Activated CD4-positive, CD25-positive, alpha-beta regulatory T cell treated with anti-CD3 and anti-CD28 coated beads, Interleukin-2, amount 50 U/mL, for 72 hours (primary cell): ENCODE measurements around the gene SBNO1.
"Not testable (repeated sequence)": the region's sequence is repeated elsewhere in the genome, so short reads cannot be mapped to it uniquely, and the experiment has no call there.

Experiments
- DNase-seq: peaks from one replicate; pipeline ENCODE4 v3.0.0; 2021

SBNO1 gene

DNA sequence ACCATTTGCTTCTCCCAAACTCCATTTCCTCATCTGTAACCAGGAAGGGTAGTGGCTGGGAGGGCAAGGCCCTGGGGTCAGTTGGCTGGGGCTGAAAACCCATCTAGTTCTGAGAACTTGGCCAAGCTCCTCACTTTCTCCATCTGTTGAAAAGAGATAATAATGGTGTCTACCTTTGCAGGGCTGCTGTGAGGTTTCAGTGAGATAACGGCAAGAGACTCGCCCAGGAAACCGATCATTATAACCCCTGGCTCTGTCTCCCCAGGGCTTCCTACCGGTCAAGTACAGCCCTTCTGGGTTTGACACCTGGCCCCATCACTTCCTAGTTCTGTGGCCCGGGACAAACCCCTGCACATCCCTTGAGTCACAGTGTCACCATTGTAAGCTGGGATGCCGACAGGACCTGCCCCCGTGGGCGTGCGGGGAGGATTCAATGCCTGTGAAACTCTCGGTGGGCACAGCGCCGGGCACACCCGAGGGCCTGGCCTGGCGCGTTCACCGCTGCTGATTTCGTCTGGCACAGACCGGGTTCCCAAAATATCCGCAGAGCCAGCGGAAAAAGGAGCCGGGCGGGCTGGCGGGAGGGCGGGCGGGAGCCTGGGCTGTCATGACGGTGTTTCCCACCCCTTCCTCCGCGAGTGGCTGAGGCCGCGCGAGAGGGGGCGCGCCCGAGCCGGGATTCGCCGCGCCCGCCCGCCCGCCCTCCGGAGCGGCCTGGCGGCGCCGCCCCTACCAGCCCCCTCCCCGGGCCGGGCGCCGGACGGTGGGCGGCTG, 23.7 kb upstream of the SBNO1 start:
- peak; percentile 70 for DNase-seq

DNA sequence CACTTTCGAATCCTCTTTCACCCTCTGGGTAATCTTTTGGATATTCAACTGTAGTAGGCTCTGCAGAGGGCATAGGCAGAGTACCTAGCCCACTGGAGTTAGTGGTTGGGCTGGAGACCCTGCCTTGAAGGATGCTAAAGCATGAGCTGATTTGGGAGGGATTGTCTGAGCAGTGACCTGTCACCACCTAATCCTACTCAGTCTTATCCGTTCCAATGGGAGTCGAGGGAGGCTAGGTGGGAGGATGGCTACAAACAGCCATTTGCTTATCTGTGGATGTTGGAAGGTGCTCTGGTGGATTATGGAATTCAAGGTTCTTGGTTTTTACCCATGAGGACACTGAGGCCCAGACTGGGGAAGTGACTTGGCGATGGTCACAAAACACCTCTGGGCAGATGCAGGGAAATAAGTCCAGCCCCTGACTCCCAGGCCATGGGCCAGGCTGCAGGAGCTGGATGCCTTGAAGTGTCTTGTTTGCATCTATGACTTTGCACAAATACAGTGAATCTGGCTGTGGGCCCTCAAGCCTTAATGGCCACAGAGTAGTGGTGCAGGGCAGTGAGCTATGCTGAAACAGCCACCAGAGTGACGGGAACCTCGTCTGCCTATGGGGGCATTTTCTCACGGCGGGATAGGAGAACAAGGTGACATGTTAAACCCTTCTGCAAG, 23.0 kb upstream of the SBNO1 start:
- DNase-seq, result no peak

DNA sequence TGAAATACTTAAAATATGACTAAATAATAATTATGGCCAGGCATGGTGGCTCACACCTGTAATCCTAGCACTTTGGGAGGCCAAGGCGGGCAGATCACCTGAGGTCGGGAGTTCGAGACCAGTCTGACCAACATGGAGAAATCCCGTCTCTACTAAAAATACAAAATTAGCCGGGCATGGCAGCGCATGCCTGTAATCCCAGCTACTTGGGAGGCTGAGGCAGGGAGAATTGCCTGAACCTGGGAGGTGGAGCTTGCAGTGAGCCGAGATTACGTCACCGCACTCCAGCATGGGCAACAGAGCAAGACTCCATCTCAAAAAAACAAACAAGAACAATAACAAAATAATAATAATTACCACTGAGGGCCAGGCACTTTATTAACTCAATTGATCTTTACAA, 20.9 kb upstream of the SBNO1 start:
- not testable (repeated sequence) for DNase-seq

DNA sequence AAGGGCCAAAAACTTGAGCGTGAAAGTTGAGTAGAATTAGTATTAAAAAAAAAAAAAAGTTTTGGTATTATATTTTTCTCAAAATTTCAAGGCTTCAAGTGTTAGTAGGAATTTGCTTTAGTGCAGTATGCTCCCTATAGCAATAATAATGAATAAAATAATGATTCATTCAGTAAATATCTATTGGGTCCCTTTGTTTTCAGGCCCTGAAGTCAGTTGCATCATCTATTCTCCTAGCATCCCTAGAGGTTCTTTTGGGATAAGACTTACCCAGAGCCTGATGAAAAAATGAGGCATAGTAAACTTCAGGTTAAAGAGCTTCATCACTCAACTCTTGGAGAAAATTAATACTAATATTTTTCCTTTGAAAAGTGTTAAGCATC, 20.3 kb upstream of the SBNO1 start:
- no peak for DNase-seq

DNA sequence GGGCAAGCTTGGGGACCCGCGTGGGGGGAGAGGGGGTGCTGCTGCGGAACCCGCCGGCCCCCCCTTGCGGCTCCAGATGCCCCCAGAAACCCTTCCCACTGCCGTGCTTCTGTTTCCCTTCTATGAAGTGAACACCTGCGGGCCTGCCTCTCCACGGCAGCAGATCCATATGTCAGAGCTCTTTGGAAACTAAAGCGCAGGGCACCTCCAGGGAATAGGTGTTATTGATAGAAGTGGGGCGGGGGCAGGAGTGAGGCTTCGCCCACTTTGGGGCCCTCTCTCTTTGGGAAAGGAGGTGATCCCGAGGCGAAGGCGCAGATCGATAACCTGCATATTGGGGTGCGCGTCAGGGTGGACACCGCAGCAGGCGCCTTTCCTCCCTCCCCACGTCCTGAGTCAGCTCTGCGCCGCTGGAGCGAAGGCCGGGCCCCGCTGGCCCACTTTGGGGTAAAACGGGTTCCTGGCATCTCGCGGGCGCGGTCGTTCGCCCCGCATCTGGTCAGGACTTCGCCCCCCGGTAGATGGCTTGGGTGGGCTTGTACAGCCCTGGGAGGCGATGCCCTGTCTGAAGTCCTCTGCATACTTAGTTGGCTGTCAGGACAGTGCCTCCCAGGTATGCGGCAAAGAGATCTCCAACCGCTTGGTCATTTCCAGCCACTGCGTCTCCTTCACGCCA, 19.8 kb upstream of the SBNO1 start:
- DNase-seq, result peak; percentile 45

DNA sequence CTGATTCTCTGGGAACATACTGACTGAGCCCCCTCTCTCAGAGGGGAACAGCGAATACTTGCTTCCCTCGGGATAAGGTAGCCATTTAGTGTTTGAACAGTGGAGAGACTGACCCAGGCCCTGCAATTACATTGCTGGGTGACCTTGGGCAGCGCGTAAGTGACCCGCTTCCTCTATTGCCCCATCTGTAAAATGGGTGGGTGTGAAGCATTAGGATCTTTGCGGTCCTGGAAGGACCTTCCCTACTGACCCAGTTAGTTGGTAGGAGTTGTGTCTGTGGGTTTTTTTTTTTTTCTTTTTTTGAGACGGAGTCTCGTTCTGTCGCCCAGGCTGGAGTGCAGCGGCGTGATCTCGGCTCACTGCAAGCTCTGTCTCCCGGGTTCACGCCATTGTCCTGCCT, 18.0 kb upstream of the SBNO1 start:
- no peak for DNase-seq

DNA sequence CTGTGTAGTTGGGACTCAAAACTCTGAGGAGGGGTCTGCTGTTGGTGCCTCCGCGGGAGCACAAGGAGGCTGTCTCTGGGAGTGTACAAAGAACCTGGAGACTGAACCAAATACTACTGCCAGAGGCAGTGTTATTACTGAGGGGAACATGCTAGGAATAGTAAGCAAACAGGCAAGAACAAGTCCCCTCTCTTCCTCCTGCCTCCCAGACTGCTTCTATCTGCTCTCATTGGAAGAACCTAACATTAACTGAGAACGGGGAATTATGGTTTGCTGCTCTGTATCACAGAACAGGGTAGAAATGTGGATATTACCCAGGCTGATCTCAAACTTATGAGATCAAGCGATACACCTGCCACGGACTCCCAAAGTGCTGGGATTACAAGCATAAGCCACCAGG, 14.7 kb upstream of the SBNO1 start:
- no peak for DNase-seq

DNA sequence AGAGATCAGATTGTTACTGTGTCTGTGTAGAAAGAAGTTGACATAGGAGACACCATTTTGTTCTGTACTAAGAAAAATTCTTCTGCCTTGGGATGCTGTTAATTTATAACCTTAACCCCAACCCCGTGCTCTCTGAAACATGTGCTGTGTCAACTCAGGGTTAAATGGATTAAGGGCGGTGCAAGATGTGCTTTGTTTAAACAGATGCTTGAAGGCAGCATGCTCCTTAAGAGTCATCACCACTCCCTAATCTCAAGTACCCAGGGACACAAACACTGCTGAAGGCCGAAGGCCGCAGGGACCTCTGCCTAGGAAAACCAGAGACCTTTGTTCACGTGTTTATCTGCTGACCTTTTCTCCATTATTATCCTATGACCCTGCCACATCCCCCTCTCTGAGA, 7.8 kb upstream of the SBNO1 start:
- DNase-seq, result not testable (repeated sequence)

DNA sequence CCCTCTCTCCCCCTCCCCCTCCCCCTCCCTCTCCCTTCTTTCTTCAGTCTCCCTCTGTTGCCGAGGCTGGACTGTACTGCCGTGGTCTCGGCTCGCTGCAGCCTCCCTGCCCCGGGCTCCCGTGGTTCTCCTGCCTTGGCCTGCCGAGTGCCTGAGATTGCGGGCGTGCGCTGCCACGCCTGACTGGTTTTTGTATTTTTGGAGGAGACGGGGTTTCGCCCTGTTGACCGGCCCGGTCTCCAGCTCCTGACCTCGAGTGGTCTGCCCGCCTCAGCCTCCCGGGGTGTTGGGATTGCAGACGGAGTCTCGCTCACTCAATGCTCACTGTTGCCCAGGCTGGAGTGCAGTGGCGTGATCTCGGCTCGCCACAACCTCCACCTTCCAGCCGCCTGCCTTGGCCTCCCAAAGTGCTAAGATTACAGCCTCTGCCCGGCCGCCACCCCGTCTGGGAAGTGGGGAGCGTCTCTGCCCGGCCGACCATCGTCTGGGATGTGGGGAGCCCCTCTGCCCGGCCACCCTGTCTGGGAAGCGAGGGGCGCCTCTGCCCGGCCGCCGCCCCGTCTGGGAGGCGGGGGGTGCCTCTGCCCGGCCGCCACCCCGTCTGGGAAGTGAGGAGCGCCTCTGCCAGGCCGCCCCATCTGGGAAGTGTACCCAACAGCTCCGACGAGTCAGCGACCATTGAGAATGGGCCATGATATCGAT, 7.2 kb upstream of the SBNO1 start:
- not testable (repeated sequence) for DNase-seq

DNA sequence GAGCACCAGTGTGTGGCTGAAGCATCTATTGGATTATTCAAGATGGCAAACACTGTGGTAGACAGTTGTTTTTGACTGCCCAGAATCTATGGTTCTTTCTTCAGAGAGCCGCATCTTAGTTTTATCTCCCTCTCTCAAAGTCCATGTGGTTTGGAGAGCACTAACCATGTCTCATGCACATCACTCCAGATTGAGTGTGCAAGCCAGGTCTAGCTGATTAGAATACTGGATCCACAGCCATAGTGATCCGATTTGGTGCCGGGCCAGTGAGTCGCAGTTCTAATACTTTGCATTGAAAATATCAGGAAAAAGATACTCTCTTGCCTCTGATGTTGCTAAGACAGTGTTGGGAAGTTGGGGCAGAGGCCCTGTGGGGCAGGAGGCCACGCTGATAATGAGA, 4.6 kb upstream of the SBNO1 start:
- no peak for DNase-seq

DNA sequence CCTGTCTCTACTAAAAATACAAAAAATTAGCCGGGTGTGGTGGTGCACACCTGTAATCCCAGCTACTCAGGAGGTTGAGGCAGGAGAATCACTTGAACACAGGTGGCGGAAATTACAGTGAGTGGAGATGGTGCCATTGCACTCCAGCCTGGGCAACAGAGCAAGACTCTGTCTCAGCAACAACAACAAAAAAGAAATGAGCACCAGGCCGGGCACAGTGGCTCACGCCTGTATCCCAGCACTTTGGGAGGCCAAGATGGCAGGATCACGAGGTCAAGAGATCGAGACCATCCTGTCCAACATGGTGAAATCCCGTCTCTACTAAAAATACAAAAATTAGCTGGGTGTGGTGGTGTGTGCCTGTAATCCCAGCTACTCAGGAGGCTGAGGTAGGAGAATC, 3.8 kb upstream of the SBNO1 start:
- DNase-seq, result not testable (repeated sequence)

DNA sequence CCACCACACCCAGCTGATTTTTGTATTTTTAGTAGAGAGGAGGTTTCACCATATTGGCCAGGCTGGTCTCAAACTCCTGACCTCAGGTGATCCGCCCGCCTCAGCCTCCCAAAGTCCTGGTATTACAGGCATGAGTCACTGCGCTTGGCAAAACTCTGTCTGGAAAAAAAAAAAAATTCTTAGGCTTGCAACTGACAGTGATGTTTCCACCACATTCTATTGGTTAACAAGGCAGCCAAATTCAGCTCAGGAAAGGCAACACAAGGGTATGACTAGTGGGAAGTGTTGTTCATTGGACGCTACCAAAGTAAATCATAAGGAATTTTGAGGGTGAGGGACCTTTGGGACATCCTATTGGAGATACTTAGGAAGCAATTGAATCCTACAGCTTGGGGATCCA, 2.9 kb upstream of the SBNO1 start:
- DNase-seq, result no peak

DNA sequence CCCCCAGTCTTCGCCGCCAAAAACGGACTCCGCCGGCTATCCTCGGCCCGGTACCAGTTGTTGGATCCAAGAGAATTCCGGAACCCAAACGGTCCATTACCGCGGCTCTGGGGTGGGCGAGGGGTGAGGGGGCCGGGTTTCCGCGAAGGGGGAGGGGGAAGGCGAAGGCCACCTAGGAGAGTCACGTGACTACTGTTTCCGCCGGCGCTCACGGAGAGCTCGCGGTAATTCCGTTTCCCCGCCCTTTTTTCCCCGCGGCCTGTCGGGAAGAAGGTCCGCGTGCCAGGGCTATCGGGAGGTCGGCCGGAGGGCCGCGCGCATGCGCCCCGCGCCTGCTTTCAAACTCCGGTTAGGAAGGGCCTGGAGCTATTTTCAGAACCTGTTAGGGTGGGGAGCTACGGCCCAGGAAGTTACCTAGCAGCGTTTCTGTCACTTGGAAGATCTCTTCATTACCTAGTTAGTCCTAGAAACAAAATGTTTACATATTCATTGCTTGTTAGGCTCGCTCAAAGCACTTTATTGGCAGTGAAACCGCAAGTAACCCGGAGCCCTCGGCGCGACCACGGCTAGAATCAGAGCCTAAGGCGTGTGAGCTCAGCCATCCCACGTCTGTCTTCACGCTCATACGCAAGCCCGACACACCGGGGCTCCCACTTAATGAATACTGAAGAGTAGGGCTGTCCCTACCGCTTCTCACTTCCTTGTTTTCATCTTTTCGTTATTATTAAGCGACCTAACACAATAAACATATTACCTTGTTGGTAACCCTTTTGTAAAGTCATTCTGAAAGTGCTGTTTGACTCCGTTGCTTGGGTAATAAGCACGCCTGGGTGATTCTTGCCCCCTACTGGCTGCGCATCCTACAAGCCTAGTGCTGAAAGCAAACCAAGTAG, 624 bp upstream of the SBNO1 start:
- DNase-seq, result peak; percentile 95

DNA sequence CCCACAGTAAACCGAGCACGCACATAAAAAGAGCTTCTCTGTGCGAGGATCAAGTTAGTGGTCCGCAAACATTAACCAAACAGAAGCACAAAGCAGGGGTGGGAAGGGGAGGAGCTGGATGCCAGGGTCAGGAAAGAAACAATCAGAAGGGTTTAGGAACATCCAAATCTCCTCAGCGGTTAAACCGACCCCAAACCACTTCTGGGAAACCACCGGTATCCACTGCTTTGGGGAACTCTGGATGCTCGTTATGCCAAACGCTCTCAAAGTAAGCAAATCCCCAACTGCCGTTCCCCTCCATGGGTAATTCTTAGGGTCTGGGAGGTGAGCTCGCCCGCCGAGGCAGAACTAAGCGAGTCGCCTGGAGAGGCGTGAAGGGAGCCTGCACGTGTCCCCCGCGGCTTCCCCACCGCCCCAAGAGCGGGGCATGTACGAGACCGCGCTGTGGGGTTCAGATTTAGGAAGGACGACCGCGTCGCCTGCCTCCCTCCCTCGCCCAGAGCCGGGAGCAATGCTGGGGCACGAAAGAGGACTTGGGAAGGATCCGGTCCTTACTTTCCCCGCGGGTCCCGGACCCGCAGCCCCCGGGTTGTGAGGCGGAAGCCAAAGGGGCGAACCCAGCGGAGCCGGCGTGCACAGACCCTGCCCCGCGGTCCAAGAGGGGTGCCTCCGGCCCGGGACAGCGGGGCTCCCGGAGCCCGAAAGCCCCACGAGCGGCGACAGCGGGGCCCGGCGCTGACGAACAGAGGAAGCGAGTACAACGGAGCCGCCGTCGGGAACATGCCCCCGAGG, 711 bp downstream of the SBNO1 start:
- peak; percentile 54 for DNase-seq

DNA sequence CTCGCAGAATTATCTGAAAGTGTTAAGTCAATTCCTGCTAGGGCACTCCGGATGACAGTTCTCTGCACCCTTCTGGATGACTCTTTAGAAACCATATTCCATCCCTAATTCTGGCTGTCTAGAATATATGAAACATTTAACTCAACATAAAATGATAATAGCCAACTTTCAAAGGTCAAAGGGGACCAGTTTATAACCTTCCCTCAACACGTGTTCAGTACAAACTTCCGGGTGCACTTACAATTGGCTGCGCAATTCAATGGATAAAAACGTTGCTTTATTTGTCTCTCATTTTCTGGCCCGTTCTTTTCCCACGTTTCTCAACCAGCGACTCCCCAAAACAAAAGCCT, 1.3 kb downstream of the SBNO1 start:
- DNase-seq, result no peak

DNA sequence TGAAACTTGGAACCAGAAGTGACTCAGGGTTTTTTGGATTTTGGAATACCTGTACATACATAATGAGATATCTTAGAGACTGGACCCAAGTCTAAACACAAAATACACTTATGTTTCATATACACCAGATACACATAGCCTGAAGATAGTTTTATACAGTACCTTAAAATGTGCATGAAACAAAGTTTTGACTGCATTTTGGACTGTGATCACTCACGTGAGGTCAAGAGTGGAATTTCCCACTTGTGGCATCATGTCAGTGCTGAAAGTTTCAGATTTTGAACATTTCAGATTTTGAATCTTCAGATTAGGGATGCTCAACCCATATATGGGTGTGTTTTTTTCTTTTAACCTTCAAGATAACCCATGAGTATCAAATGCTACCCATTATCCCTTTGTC, 6.6 kb downstream of the SBNO1 start:
- no peak for DNase-seq

DNA sequence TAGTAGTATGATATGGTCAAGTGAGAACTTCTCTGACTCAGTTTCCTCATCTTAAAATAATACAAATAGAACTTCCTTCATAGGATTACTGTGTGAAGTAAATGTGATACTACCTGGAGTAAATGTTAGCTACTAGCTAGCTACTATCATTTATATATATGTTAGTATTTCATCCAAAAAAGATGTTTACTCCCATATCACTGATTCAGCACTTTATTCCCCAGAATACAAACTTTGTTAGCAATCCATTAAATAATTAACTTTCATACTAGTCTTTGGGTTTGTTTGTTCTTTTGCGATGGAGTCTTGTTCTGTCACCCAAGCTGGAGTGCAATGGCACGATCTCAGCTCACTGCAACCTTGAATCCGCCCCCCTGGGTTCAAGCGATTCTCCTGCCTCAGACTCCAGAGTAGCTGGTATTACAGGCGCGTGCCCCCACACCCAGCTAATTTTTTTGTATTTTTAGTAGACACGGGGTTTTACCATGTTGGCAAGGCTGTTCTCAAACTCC, 8.4 kb downstream of the SBNO1 start:
- no peak for DNase-seq

DNA sequence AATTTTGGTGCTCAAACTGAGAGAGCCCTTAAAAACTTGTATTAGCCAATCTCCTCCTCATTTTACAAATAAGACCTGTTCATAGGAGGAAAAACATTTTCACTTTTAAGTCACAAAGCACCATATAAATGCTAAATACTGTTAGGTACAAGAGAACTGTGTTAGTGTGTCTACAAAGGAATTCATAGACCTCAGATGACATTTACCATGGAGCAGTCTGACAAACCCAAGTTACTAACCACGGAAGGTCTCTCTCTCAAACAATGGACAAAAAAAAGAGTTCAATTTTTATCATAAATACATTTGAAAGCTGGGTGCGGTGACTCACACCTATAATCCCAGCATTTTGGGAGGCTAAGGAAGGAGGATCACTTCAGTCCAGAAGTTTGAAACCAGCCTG, 10.0 kb downstream of the SBNO1 start:
- DNase-seq, result no peak

DNA sequence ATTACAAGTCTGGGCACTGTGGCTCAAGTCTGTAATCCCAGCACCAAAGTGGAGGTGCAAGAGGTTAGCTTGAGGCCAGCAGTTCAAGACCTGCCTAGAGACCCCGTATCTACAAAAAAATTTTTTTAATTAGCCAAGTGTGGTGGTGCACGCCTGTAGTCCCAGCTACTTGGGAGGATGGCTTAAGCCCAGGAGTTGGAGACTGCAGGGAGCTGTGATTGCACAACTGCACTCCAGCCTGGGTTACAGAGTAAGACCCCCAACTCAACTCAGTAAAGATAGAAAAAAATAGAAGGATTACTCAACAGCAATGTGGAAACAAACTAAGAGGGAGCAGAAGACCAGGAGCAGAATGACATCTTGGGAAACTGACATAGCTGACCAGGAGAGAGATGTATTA, 13.3 kb downstream of the SBNO1 start:
- DNase-seq, result no peak

DNA sequence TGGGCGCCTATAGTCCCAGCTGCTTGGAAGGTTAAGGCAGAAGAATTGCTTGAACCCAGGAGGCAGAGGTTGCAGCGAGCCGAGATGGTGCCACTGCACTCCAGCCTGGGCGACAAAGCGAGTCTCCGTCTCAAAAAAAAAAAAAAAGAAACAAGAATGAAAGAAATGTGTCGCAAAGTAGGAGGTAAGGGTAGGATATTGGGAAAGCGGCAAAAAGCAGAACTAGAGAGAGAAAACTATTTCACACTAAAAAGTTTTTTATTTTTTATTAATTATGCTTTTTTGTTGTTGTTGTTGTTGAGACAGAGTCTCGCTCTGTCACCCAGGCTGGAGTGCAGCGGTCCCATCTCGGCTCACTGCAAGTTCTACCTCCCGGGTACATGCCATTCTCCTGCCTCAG, 17.7 kb downstream of the SBNO1 start:
- DNase-seq, result no peak

DNA sequence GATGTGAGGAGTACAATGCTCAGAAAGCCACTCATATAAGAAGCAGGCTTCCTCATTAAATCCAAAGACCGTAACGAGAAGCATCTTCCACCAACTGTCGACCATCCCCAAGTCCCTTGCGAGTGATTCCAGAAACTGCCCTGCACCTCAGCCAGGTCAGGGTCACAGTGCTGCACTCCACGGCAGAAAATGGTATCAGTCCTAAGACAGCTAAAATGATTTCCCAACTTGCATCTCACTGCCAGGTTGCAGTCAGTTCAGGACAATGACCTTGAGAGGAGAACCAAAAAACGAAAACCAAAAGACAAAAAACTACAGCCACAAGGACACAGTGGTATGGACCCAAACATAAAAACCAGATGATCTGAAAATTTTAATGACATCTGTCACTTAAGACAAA, 20.6 kb downstream of the SBNO1 start:
- DNase-seq, result no peak

DNA sequence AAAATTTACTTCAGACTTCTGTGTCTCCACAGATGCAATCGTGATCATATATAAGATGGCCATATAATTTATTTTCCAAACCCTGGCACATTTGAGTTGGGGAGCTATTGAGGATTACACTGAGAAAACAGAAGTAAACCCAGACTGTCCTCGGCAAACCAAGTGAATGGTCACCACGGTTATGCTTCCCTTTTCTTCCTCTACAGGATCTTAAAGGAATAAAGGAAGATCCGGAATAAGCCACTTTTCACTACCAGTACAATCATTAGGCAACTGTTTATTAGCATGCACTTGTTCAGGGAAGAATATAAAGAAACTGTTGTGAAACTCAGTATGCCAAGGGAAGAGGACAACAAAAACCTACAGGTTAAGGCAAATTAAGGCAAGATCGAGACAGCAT, 27.6 kb downstream of the SBNO1 start:
- no peak for DNase-seq
